PC-9 (cell line): Measurements from ENCODE around the gene RAB25.

ENCODE experiments used
- CTCF ChIP-seq: fragments of 200-600 bp; sonication (generic); conservative IDR thresholded peaks from 2 replicates; pipeline ENCODE4 v1.6.1; 2017; ENCODE audit warnings: mixed run types, antibody characterized with exemption, mild to moderate bottlenecking, moderate library complexity
- EZH2 ChIP-seq: fragments of 200-600 bp; sonication (generic); IDR thresholded peaks from 2 replicates; pipeline ENCODE4 v1.8.0; 2017; ENCODE audit warnings: antibody characterized with exemption, low read depth

GRCh38 chr1:156118177-156118868 lies 57.4 kb downstream of the RAB25 start:
- TF ChIP-seq EZH2 (no peak), CTCF (no peak)
